T-helper 1 cell treated with Interleukin-12 subunit alpha and Interleukin-12 subunit beta and Interleukin-4 antibody, amounts not matched to agents 30 ng/mL and 1 ng/mL, for 36 hours (primary cell): Measurements from ENCODE around the gene GSX1. TPM values are rescaled to one million over a fixed set of nuclear protein-coding genes. Genes with fewer than 3 reads are reported as not detected.
"Not testable (repeated sequence)": the region's sequence is repeated elsewhere in the genome, so short reads cannot be mapped to it uniquely, and the experiment has no call there.

Experiments used
- intact Hi-C: fragments of 100-400 bp; cut with micrococcal nuclease; formaldehyde crosslinking; loops from one replicate; pipeline ENCODE4 v1.15.1; 2024
- total RNA-seq: library from RNA; stranded (reverse); gene quantifications from 2 replicates; pipeline ENCODE4 v1.2.3, GENCODE V29; 2022

Gene GSX1
- total RNA-seq, result not detected in 2 replicates

GRCh38 chr13:27792393-27793218 is at the start of gene GSX1:
GSX1 (plus strand) TSS chr13:27792483; CDS start chr13:27792691, 208 bp downstream.
- intact Hi-C loops, result no loop called here

GRCh38 chr13:27744801-27745200 is 47.5 kb upstream of the GSX1 start:
- intact Hi-C loops, result no loop called here

- intact Hi-C loops, result no loop called here
These were observed 47.0 kb upstream of the GSX1 start for GRCh38 chr13:27745301-27745700.

GRCh38 chr13:27748143-27748542 is 44.1 kb upstream of the GSX1 start:
- intact Hi-C loops, result not testable (repeated sequence)

- intact Hi-C loops, result no loop called here
These were observed 40.2 kb upstream of the GSX1 start for GRCh38 chr13:27751953-27752532.

- intact Hi-C loops, result no loop called here
These were observed 26.6 kb upstream of the GSX1 start for GRCh38 chr13:27765650-27766049.

- intact Hi-C loops, result loop anchor here (2.0 kb wide), 1 partner anchor 56 kb away; no protein-coding TSS in a partner anchor
These were observed 21.5 kb upstream of the GSX1 start for GRCh38 chr13:27770809-27771208.

GRCh38 chr13:27772651-27773425 is 19.4 kb upstream of the GSX1 start:
- intact Hi-C loops, result no loop called here

GRCh38 chr13:27774169-27774568 is 18.1 kb upstream of the GSX1 start:
- intact Hi-C loops, result no loop called here

- intact Hi-C loops, result no loop called here
These were observed 17.6 kb upstream of the GSX1 start for GRCh38 chr13:27774651-27775050.

- intact Hi-C loops, result no loop called here
These were observed 16.3 kb upstream of the GSX1 start for GRCh38 chr13:27775943-27776342.

- intact Hi-C loops, result no loop called here
These were observed 10.1 kb upstream of the GSX1 start for GRCh38 chr13:27782151-27782550.

- intact Hi-C loops, result no loop called here
These were observed 9.2 kb upstream of the GSX1 start for GRCh38 chr13:27783111-27783510.

- intact Hi-C loops, result no loop called here
These were observed 4.0 kb upstream of the GSX1 start for GRCh38 chr13:27788271-27788670.

- intact Hi-C loops, result no loop called here
These were observed 3.2 kb upstream of the GSX1 start for GRCh38 chr13:27789153-27789494.

GRCh38 chr13:27789495-27790303 is 2.6 kb upstream of the GSX1 start:
- intact Hi-C loops, result loop anchor here (2.0 kb wide), 1 partner anchor 133 kb away; no protein-coding TSS in a partner anchor

- intact Hi-C loops, result loop anchor here (2.0 kb wide), 1 partner anchor 132 kb away; no protein-coding TSS in a partner anchor
These were observed 1.8 kb upstream of the GSX1 start for GRCh38 chr13:27790523-27790922.

GRCh38 chr13:27791146-27791900 is 960 bp upstream of the GSX1 start:
- intact Hi-C loops, result loop anchor here (2.0 kb wide), 1 partner anchor 131 kb away; no protein-coding TSS in a partner anchor

- intact Hi-C loops, result loop anchor here (2.0 kb wide), 1 partner anchor 131 kb away; no protein-coding TSS in a partner anchor
These were observed 336 bp upstream of the GSX1 start for GRCh38 chr13:27791901-27792392.
